ENCODE data around the gene FUT8.
"Not testable (repeated sequence)": the region's sequence is repeated elsewhere in the genome, so short reads cannot be mapped to it uniquely, and the experiment has no call there.

FUT8 gene

DNA sequence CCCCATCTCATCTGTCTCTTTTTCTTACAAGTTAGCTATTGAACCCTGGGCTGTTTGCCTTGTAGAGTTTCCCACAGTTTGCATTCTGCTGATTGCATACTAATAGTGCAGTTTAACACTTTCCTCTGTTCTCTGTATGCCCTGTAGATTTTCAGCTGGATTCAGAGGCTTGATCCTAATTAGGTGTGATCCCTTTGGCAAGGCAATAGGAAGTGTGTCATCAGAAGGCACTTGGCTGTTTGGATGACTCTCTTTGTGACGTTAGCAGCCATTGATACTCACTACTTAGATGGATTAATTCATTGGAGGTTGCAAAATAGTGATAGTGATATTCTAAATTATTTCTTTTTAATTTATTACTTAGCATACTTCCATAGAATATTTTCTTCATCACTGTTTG, 33.6 kb downstream of the FUT8 start:
- no peak overlapping the region for H3K27ac ChIP-seq (ENCODE audit: low read depth in 2 of 2, low read length in 2 of 2)
- no peaks in the 10 kb centered on the region for H3K9me3 ChIP-seq (ENCODE audit: control insufficient read depth in 2 of 2, low read length in 2 of 2)
- no peaks in the 10 kb centered on the region for H3K36me3 ChIP-seq (ENCODE audit: control insufficient read depth in 2 of 2, insufficient read depth in 2 of 2, low read length in 2 of 2)
- H3K27me3 ChIP-seq (ENCODE audit: control insufficient read depth in 2 of 2, insufficient read depth in 2 of 2, low read length in 2 of 2), result no peaks in the 10 kb centered on the region
- H3K4me1 ChIP-seq (ENCODE audit: control insufficient read depth in 2 of 2, insufficient read depth in 2 of 2, low read length in 2 of 2), result no peaks in the 10 kb centered on the region
- no peak overlapping the region for H3K9ac ChIP-seq (ENCODE audit: low read depth in 1 of 2, low read length in 2 of 2)
- H3K4me3 ChIP-seq (ENCODE audit: low read length in 2 of 2), result no peak overlapping the region

DNA sequence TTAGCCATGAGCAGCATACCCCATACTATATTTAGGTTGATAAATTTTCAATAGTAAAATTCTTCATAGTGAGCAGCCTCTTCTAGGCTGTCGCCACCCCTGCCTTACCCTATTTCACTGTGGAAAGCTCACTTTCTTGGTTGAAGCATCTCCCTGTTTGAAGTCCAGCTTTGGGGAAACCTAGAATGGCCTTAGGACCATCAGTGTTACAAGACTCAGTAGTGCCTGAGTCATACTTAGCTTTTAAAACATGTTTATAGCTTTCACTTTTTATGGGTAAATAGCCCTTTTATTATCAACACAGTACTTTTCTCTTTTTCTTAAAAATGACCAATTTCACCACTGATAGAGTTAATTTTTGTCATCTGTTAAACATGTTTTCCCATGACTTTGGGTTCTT, 37.1 kb downstream of the FUT8 start:
- Histone ChIP-seq H3K36me3 (ENCODE audit: control insufficient read depth in 2 of 2, insufficient read depth in 2 of 2, low read length in 2 of 2) (no peaks in the 10 kb centered on the region), H3K9ac (ENCODE audit: low read depth in 1 of 2, low read length in 2 of 2) (no peak overlapping the region), H3K4me1 (ENCODE audit: control insufficient read depth in 2 of 2, insufficient read depth in 2 of 2, low read length in 2 of 2) (no peaks in the 10 kb centered on the region)

DNA sequence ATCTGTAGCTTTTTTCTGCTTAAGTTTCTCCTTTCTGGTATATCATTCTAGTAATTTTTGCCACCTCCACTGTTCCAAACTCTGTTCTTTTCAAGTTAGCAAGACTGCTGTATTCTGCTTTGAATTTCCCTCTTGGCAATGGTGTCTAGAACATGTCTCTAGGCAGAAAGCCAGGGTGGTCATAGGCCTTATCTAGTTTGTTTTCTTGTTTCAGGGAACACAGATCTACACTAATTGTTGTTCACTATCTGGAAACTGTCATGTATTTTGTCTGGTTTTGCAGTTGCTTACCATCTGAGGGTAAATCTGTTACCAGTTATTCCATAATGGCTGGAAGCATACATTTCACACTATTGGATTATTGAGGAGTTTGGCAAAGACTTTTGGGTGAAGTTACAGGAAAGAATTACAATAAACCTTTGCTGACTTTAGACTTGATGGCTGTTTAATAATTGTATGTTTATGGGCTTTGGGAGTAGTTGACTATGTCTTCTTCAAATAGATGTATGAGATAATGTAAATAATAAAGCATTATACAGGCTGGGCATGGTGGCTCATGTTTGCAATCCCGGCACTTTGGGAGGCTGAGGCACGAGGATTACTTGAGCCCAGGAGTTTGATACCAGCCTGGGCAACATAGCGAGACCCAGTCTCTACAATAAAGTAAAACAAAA, 41.4 kb downstream of the FUT8 start:
- no peak overlapping the region for H3K27ac ChIP-seq (ENCODE audit: low read depth in 2 of 2, low read length in 2 of 2)
- H3K4me1 ChIP-seq (ENCODE audit: control insufficient read depth in 2 of 2, insufficient read depth in 2 of 2, low read length in 2 of 2), result no peaks in the 10 kb centered on the region
- H3K9ac ChIP-seq (ENCODE audit: low read depth in 1 of 2, low read length in 2 of 2), result no peak overlapping the region
- no peaks in the 10 kb centered on the region for H3K9me3 ChIP-seq (ENCODE audit: control insufficient read depth in 2 of 2, low read length in 2 of 2)
- H3K36me3 ChIP-seq (ENCODE audit: control insufficient read depth in 2 of 2, insufficient read depth in 2 of 2, low read length in 2 of 2), result no peaks in the 10 kb centered on the region
- no peak overlapping the region for H3K4me3 ChIP-seq (ENCODE audit: low read length in 2 of 2)
- no peaks in the 10 kb centered on the region for H3K27me3 ChIP-seq (ENCODE audit: control insufficient read depth in 2 of 2, insufficient read depth in 2 of 2, low read length in 2 of 2)

More for the DNA sequence above, 37.1 kb downstream of the FUT8 start:
- Histone ChIP-seq H3K4me3 (ENCODE audit: low read length in 2 of 2) (no peak overlapping the region), H3K9me3 (ENCODE audit: control insufficient read depth in 2 of 2, low read length in 2 of 2) (no peaks in the 10 kb centered on the region), H3K27ac (ENCODE audit: low read depth in 2 of 2, low read length in 2 of 2) (no peak overlapping the region), H3K27me3 (ENCODE audit: control insufficient read depth in 2 of 2, insufficient read depth in 2 of 2, low read length in 2 of 2) (no peaks in the 10 kb centered on the region)

DNA sequence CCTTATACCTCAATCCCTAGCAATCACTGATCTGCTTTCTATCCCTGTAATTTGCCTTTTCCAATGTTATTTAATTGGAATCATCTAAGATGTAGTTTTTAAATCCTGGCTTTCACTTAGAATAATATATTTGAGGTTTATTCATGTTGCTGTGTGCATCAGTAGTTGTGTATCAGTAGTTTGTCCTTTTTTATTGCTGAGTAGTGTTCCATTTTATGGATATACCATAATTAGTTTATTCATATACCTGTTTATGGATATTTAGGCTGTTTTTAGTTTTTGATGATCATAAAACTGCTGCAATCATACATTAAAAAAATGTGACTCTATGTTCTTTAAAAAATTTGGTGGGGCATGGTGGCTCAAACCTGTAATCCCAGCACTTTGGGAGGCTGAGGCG, 43.7 kb downstream of the FUT8 start:
- Histone ChIP-seq H3K9ac (ENCODE audit: low read depth in 1 of 2, low read length in 2 of 2) (no peak overlapping the region), H3K36me3 (ENCODE audit: control insufficient read depth in 2 of 2, insufficient read depth in 2 of 2, low read length in 2 of 2) (peaks cover 0 to 7% of the 10 kb centered on the region in 2 donors), H3K4me1 (ENCODE audit: control insufficient read depth in 2 of 2, insufficient read depth in 2 of 2, low read length in 2 of 2) (no peaks in the 10 kb centered on the region), H3K27me3 (ENCODE audit: control insufficient read depth in 2 of 2, insufficient read depth in 2 of 2, low read length in 2 of 2) (no peaks in the 10 kb centered on the region), H3K9me3 (ENCODE audit: control insufficient read depth in 2 of 2, low read length in 2 of 2) (no peaks in the 10 kb centered on the region), H3K27ac (ENCODE audit: low read depth in 2 of 2, low read length in 2 of 2) (no peak overlapping the region), H3K4me3 (ENCODE audit: low read length in 2 of 2) (no peak overlapping the region)

DNA sequence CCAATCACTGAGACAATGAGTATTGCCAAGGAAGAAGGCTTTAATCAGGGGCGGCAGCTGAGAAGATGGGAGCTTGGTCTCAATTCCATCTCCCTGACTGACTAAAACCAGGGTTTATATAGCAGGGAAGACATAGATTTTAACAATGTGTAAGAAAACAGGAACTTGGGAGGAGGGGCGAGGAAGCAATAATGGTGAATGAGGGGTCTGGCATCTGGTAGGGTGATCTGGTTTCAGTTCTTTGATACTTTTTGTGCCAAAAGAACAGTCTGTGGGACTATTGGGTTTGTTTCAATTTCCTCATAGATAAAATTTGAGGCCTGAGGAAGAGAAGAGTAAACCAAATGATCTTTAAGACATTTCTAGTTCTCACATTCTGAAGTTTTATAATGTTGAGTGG, 49.2 kb downstream of the FUT8 start:
- no peaks in the 10 kb centered on the region for H3K4me1 ChIP-seq (ENCODE audit: control insufficient read depth in 2 of 2, insufficient read depth in 2 of 2, low read length in 2 of 2)
- H3K9me3 ChIP-seq (ENCODE audit: control insufficient read depth in 2 of 2, low read length in 2 of 2), result no peaks in the 10 kb centered on the region
- peaks cover 0 to 7% of the 10 kb centered on the region in 2 donors for H3K36me3 ChIP-seq (ENCODE audit: control insufficient read depth in 2 of 2, insufficient read depth in 2 of 2, low read length in 2 of 2)
- H3K27me3 ChIP-seq (ENCODE audit: control insufficient read depth in 2 of 2, insufficient read depth in 2 of 2, low read length in 2 of 2), result no peaks in the 10 kb centered on the region
- no peak overlapping the region for H3K4me3 ChIP-seq (ENCODE audit: low read length in 2 of 2)
- no peak overlapping the region for H3K9ac ChIP-seq (ENCODE audit: low read depth in 1 of 2, low read length in 2 of 2)
- H3K27ac ChIP-seq (ENCODE audit: low read depth in 2 of 2, low read length in 2 of 2), result no peak overlapping the region

DNA sequence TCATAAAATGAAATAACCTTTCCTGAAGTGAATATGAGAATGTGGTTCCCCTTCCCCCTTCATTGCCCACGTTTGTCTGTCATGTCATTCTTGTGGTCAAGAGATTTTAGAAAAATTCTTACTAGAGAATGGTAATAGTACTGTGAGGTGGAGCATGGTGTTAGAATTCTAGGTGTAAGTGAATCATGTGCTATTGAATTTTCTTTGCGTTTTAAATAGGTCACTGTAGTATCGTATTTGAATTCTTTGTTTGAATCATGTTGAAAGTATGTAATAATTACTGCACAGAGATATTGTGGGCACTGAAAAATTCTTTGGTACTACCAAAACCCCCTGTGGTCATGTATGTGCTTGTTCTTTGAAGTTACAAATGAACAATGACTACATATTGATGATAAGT, 49.9 kb downstream of the FUT8 start:
- Histone ChIP-seq H3K36me3 (ENCODE audit: control insufficient read depth in 2 of 2, insufficient read depth in 2 of 2, low read length in 2 of 2) (peaks cover 0 to 7% of the 10 kb centered on the region in 2 donors), H3K9me3 (ENCODE audit: control insufficient read depth in 2 of 2, low read length in 2 of 2) (no peaks in the 10 kb centered on the region), H3K4me3 (ENCODE audit: low read length in 2 of 2) (no peak overlapping the region), H3K4me1 (ENCODE audit: control insufficient read depth in 2 of 2, insufficient read depth in 2 of 2, low read length in 2 of 2) (no peaks in the 10 kb centered on the region), H3K9ac (ENCODE audit: low read depth in 1 of 2, low read length in 2 of 2) (no peak overlapping the region), H3K27ac (ENCODE audit: low read depth in 2 of 2, low read length in 2 of 2) (no peak overlapping the region), H3K27me3 (ENCODE audit: control insufficient read depth in 2 of 2, insufficient read depth in 2 of 2, low read length in 2 of 2) (no peaks in the 10 kb centered on the region)

DNA sequence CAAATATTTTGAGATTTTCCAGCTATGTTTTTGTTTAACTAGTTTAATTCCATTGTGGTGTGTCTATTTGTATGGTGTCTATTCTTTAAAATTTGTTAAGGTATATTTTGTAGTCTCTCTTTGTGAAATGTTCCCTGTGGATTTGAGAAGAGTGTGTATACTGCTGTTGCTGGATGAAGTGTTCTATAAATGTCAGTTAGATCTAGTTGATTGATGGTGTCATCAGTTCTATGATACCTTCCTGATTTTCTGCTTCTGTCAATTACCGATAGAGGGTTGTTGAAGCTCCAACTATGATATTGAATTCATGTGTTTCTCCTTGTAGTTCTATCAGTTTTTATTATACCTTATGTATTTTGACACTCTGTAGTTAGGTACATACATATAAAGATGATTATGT, 53.1 kb downstream of the FUT8 start:
- Histone ChIP-seq H3K4me1 (ENCODE audit: control insufficient read depth in 2 of 2, insufficient read depth in 2 of 2, low read length in 2 of 2) (no peaks in the 10 kb centered on the region), H3K9me3 (ENCODE audit: control insufficient read depth in 2 of 2, low read length in 2 of 2) (no peaks in the 10 kb centered on the region), H3K27me3 (ENCODE audit: control insufficient read depth in 2 of 2, insufficient read depth in 2 of 2, low read length in 2 of 2) (no peaks in the 10 kb centered on the region), H3K4me3 (ENCODE audit: low read length in 2 of 2) (no peak overlapping the region), H3K27ac (ENCODE audit: low read depth in 2 of 2, low read length in 2 of 2) (no peak overlapping the region), H3K36me3 (ENCODE audit: control insufficient read depth in 2 of 2, insufficient read depth in 2 of 2, low read length in 2 of 2) (peaks cover 0 to 6% of the 10 kb centered on the region in 2 donors), H3K9ac (ENCODE audit: low read depth in 1 of 2, low read length in 2 of 2) (no peak overlapping the region)

DNA sequence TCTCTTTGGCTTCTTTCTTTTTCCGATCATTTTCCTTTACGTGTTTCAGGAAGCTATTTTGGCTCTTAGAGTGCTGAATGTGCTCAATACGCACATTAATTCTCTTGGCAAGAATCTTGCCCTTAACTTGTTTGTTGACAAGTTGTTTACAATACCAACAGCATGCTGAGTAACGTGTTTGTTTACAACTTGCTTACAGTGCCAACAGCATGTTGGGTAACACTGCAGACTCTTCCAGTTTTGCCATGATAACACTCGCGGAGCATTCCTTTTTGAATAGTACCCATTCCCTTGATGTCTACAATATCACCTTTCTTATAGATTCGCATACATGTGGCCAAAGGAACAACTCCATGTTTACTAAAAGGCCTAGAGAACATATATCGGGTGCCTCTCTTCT, 55.4 kb downstream of the FUT8 start:
- H3K36me3 ChIP-seq (ENCODE audit: control insufficient read depth in 2 of 2, insufficient read depth in 2 of 2, low read length in 2 of 2); H3K9me3 ChIP-seq (ENCODE audit: control insufficient read depth in 2 of 2, low read length in 2 of 2); H3K27me3 ChIP-seq (ENCODE audit: control insufficient read depth in 2 of 2, insufficient read depth in 2 of 2, low read length in 2 of 2); H3K9ac ChIP-seq (ENCODE audit: low read depth in 1 of 2, low read length in 2 of 2); H3K4me3 ChIP-seq (ENCODE audit: low read length in 2 of 2); H3K27ac ChIP-seq (ENCODE audit: low read depth in 2 of 2, low read length in 2 of 2); H3K4me1 ChIP-seq (ENCODE audit: control insufficient read depth in 2 of 2, insufficient read depth in 2 of 2, low read length in 2 of 2): not testable (repeated sequence)

DNA sequence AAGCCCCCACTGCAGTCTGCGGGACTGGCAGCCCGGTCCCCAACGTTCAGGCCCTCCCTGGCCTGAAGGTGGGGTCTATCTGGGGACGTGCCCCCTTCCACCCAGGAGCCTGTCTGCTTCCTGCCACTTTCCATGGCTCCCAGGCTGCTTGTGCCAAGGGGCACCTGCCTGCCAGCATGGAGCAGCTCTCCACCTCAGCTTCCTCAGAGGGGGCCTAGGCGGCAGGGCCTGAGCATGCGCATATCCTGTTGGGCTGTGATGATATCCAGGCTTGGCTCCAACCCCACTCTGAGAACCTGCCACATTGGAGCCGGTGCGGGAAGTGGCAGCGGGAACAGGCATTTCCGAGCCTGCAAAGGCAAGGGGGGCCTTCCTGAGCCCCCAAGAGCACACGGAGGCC, 57.4 kb downstream of the FUT8 start:
- Histone ChIP-seq H3K27me3 (ENCODE audit: control insufficient read depth in 2 of 2, insufficient read depth in 2 of 2, low read length in 2 of 2) (no peaks in the 10 kb centered on the region), H3K4me1 (ENCODE audit: control insufficient read depth in 2 of 2, insufficient read depth in 2 of 2, low read length in 2 of 2) (no peaks in the 10 kb centered on the region), H3K4me3 (ENCODE audit: low read length in 2 of 2) (no peak overlapping the region), H3K36me3 (ENCODE audit: control insufficient read depth in 2 of 2, insufficient read depth in 2 of 2, low read length in 2 of 2) (no peaks in the 10 kb centered on the region), H3K9ac (ENCODE audit: low read depth in 1 of 2, low read length in 2 of 2) (no peak overlapping the region), H3K27ac (ENCODE audit: low read depth in 2 of 2, low read length in 2 of 2) (no peak overlapping the region), H3K9me3 (ENCODE audit: control insufficient read depth in 2 of 2, low read length in 2 of 2) (no peaks in the 10 kb centered on the region)

DNA sequence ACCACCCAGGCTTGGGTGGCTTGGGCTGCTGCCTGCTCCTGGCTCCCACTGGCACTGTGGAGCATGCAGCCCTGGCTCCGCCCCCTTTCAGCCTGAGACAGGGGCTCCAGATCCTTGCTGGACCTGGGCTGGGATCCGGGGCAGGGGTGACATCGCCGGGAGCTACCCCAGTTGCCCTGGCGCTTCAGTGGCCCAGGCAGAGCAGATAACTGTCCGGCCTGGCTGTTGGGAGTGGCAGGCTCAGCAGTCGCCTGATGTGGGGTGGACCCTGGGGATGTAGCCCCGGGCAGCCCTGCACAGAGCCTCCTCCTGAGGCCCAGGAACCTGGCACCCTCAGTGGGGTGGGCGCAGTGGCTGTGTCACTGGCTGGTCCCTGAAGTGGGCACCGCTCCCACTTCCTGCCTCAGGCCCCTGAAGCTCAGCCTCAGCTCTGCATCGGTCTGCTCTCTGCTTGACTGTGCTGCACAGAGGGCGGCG, 57.9 kb downstream of the FUT8 start:
- Histone ChIP-seq H3K27ac (ENCODE audit: low read depth in 2 of 2, low read length in 2 of 2) (no peak overlapping the region), H3K27me3 (ENCODE audit: control insufficient read depth in 2 of 2, insufficient read depth in 2 of 2, low read length in 2 of 2) (no peaks in the 10 kb centered on the region), H3K4me1 (ENCODE audit: control insufficient read depth in 2 of 2, insufficient read depth in 2 of 2, low read length in 2 of 2) (no peaks in the 10 kb centered on the region), H3K9me3 (ENCODE audit: control insufficient read depth in 2 of 2, low read length in 2 of 2) (no peaks in the 10 kb centered on the region), H3K36me3 (ENCODE audit: control insufficient read depth in 2 of 2, insufficient read depth in 2 of 2, low read length in 2 of 2) (no peaks in the 10 kb centered on the region), H3K4me3 (ENCODE audit: low read length in 2 of 2) (no peak overlapping the region), H3K9ac (ENCODE audit: low read depth in 1 of 2, low read length in 2 of 2) (no peak overlapping the region)
